ENCODE measurements around the gene PNPLA3. TPM values are rescaled to one million over a fixed set of nuclear protein-coding genes. Genes with fewer than 3 reads are reported as not detected.

Gene PNPLA3
- total and polyA plus RNA-seq, 2 donors, result 0.05 to 0.09 TPM

GRCh38 chr22:43951966-43952365, 28.4 kb downstream of the PNPLA3 start:
- WGBS, result 78% methylated on average over 7 of the region's 7 CpGs
- no peak overlapping the region for H3K27ac ChIP-seq (ENCODE audit: low read depth in 1 of 2, low read length in 1 of 2)

GRCh38 chr22:43953988-43954785, 30.6 kb downstream of the PNPLA3 start:
- Histone ChIP-seq H3K27me3 (ENCODE audit: control insufficient read depth in 2 of 2, insufficient read depth in 1 of 2, low read length in 1 of 2) (peaks cover 3 to 10% of the 10 kb centered on the region in 2 donors), H3K36me3 (ENCODE audit: control insufficient read depth in 2 of 2, insufficient read depth in 2 of 2, low read length in 1 of 2) (no peaks in the 10 kb centered on the region), H3K9me3 (ENCODE audit: control insufficient read depth in 2 of 2, insufficient read depth in 1 of 2, low read length in 1 of 2) (no peaks in the 10 kb centered on the region), H3K4me1 (ENCODE audit: control insufficient read depth in 2 of 2, insufficient read depth in 2 of 2, low read length in 2 of 2) (peaks cover 14 to 20% of the 10 kb centered on the region in 2 donors), H3K27ac (ENCODE audit: low read depth in 1 of 2, low read length in 1 of 2) (no peak overlapping the region), H3K4me3 (ENCODE audit: low read length in 2 of 2) (peak overlapping the region; percentile 75 to 93)
- no peak for DNase-seq (ENCODE audit: low read depth in 6 of 9, low spot score in 9 of 9)
- 44% methylated on average over 7 of the region's 7 CpGs for WGBS

More at GRCh38 chr22:43951966-43952365, 28.4 kb downstream of the PNPLA3 start:
- H3K27me3 ChIP-seq (ENCODE audit: control insufficient read depth in 2 of 2, insufficient read depth in 1 of 2, low read length in 1 of 2), result peaks cover 3 to 10% of the 10 kb centered on the region in 2 donors
- H3K36me3 ChIP-seq (ENCODE audit: control insufficient read depth in 2 of 2, insufficient read depth in 2 of 2, low read length in 1 of 2), result no peaks in the 10 kb centered on the region
- DNase-seq (ENCODE audit: low read depth in 6 of 9, low spot score in 9 of 9), result no peak
- H3K4me3 ChIP-seq (ENCODE audit: low read length in 2 of 2), result no peak overlapping the region
- H3K4me1 ChIP-seq (ENCODE audit: control insufficient read depth in 2 of 2, insufficient read depth in 2 of 2, low read length in 2 of 2), result peaks cover 14 to 20% of the 10 kb centered on the region in 2 donors
- H3K9me3 ChIP-seq (ENCODE audit: control insufficient read depth in 2 of 2, insufficient read depth in 1 of 2, low read length in 1 of 2), result no peaks in the 10 kb centered on the region

GRCh38 chr22:43955040-43955882, 31.7 kb downstream of the PNPLA3 start, which contains the start of gene SAMM50:
SAMM50 (plus strand) TSS chr22:43955442; CDS start chr22:43955578, 136 bp downstream.
- Histone ChIP-seq H3K9me3 (ENCODE audit: control insufficient read depth in 2 of 2, insufficient read depth in 1 of 2, low read length in 1 of 2) (no peaks in the 10 kb centered on the region), H3K27me3 (ENCODE audit: control insufficient read depth in 2 of 2, insufficient read depth in 1 of 2, low read length in 1 of 2) (peaks cover 3 to 10% of the 10 kb centered on the region in 2 donors), H3K4me1 (ENCODE audit: control insufficient read depth in 2 of 2, insufficient read depth in 2 of 2, low read length in 2 of 2) (peaks cover 14 to 20% of the 10 kb centered on the region in 2 donors), H3K4me3 (ENCODE audit: low read length in 2 of 2) (peak within 1 kb of the TSS; percentile 75 to 93), H3K27ac (ENCODE audit: low read depth in 1 of 2, low read length in 1 of 2) (peak within 1 kb of the TSS; percentile 47 to 81), H3K36me3 (ENCODE audit: control insufficient read depth in 2 of 2, insufficient read depth in 2 of 2, low read length in 1 of 2) (no peaks in the 10 kb centered on the region)
- under 1% methylated on average over 74 of the region's 74 CpGs for WGBS
- peak; percentile 76 to 95 (median 89) for DNase-seq (ENCODE audit: low read depth in 6 of 9, low spot score in 9 of 9)

- WGBS, result 44% methylated on average over 17 of the region's 17 CpGs
- no peaks in the 10 kb centered on the region for H3K36me3 ChIP-seq (ENCODE audit: control insufficient read depth in 2 of 2, insufficient read depth in 2 of 2, low read length in 1 of 2)
- H3K27me3 ChIP-seq (ENCODE audit: control insufficient read depth in 2 of 2, insufficient read depth in 1 of 2, low read length in 1 of 2), result peaks cover 3 to 10% of the 10 kb centered on the region in 2 donors
- peak overlapping the region; percentile 75 to 93 for H3K4me3 ChIP-seq (ENCODE audit: low read length in 2 of 2)
- DNase-seq (ENCODE audit: low read depth in 6 of 9, low spot score in 9 of 9), result peak in 6 of 9 donors; percentile 9 to 50 (median 15)
- H3K27ac ChIP-seq (ENCODE audit: low read depth in 1 of 2, low read length in 1 of 2), result peak overlapping the region; percentile 47 to 69
- H3K9me3 ChIP-seq (ENCODE audit: control insufficient read depth in 2 of 2, insufficient read depth in 1 of 2, low read length in 1 of 2), result no peaks in the 10 kb centered on the region
- H3K4me1 ChIP-seq (ENCODE audit: control insufficient read depth in 2 of 2, insufficient read depth in 2 of 2, low read length in 2 of 2), result peaks cover 14 to 20% of the 10 kb centered on the region in 2 donors
Measured at GRCh38 chr22:43955883-43956782, 32.5 kb downstream of the PNPLA3 start.

- Histone ChIP-seq H3K36me3 (ENCODE audit: control insufficient read depth in 2 of 2, insufficient read depth in 2 of 2, low read length in 1 of 2) (no peaks in the 10 kb centered on the region), H3K4me3 (ENCODE audit: low read length in 2 of 2) (no peak overlapping the region), H3K27ac (ENCODE audit: low read depth in 1 of 2, low read length in 1 of 2) (no peak overlapping the region), H3K4me1 (ENCODE audit: control insufficient read depth in 2 of 2, insufficient read depth in 2 of 2, low read length in 2 of 2) (peaks cover 14 to 20% of the 10 kb centered on the region in 2 donors), H3K27me3 (ENCODE audit: control insufficient read depth in 2 of 2, insufficient read depth in 1 of 2, low read length in 1 of 2) (peaks cover 3 to 4% of the 10 kb centered on the region in 2 donors), H3K9me3 (ENCODE audit: control insufficient read depth in 2 of 2, insufficient read depth in 1 of 2, low read length in 1 of 2) (no peaks in the 10 kb centered on the region)
- DNase-seq (ENCODE audit: low read depth in 6 of 9, low spot score in 9 of 9), result no peak
- 93% methylated on average over 9 of the region's 9 CpGs for WGBS
Measured at GRCh38 chr22:43956805-43957463, 33.3 kb downstream of the PNPLA3 start.

GRCh38 chr22:43957871-43958270, 34.3 kb downstream of the PNPLA3 start:
- peaks cover 14 to 20% of the 10 kb centered on the region in 2 donors for H3K4me1 ChIP-seq (ENCODE audit: control insufficient read depth in 2 of 2, insufficient read depth in 2 of 2, low read length in 2 of 2)
- H3K27me3 ChIP-seq (ENCODE audit: control insufficient read depth in 2 of 2, insufficient read depth in 1 of 2, low read length in 1 of 2), result peaks cover 0 to 3% of the 10 kb centered on the region in 2 donors
- no peaks in the 10 kb centered on the region for H3K36me3 ChIP-seq (ENCODE audit: control insufficient read depth in 2 of 2, insufficient read depth in 2 of 2, low read length in 1 of 2)
- H3K9me3 ChIP-seq (ENCODE audit: control insufficient read depth in 2 of 2, insufficient read depth in 1 of 2, low read length in 1 of 2), result no peaks in the 10 kb centered on the region
- DNase-seq (ENCODE audit: low read depth in 6 of 9, low spot score in 9 of 9), result no peak
- 97% methylated on average over 11 of the region's 11 CpGs for WGBS
- H3K27ac ChIP-seq (ENCODE audit: low read depth in 1 of 2, low read length in 1 of 2), result no peak overlapping the region
- H3K4me3 ChIP-seq (ENCODE audit: low read length in 2 of 2), result no peak overlapping the region

- no peak for DNase-seq (ENCODE audit: low read depth in 6 of 9, low spot score in 9 of 9)
- no peaks in the 10 kb centered on the region for H3K4me1 ChIP-seq (ENCODE audit: control insufficient read depth in 2 of 2, insufficient read depth in 2 of 2, low read length in 2 of 2)
- peaks cover 48 to 54% of the 10 kb centered on the region in 2 donors for H3K36me3 ChIP-seq (ENCODE audit: control insufficient read depth in 2 of 2, insufficient read depth in 2 of 2, low read length in 1 of 2)
- H3K27ac ChIP-seq (ENCODE audit: low read depth in 1 of 2, low read length in 1 of 2), result no peak overlapping the region
- H3K4me3 ChIP-seq (ENCODE audit: low read length in 2 of 2), result no peak overlapping the region
- H3K9me3 ChIP-seq (ENCODE audit: control insufficient read depth in 2 of 2, insufficient read depth in 1 of 2, low read length in 1 of 2), result no peaks in the 10 kb centered on the region
- 96% methylated on average over 10 of the region's 10 CpGs for WGBS
- no peaks in the 10 kb centered on the region for H3K27me3 ChIP-seq (ENCODE audit: control insufficient read depth in 2 of 2, insufficient read depth in 1 of 2, low read length in 1 of 2)
Measured at GRCh38 chr22:43964314-43964857, 40.8 kb downstream of the PNPLA3 start.

- DNase-seq (ENCODE audit: low read depth in 6 of 9, low spot score in 9 of 9), result no peak
- no peak overlapping the region for H3K27ac ChIP-seq (ENCODE audit: low read depth in 1 of 2, low read length in 1 of 2)
- H3K4me1 ChIP-seq (ENCODE audit: control insufficient read depth in 2 of 2, insufficient read depth in 2 of 2, low read length in 2 of 2), result no peaks in the 10 kb centered on the region
- WGBS, result 97% methylated on average over 7 of the region's 7 CpGs
- no peaks in the 10 kb centered on the region for H3K9me3 ChIP-seq (ENCODE audit: control insufficient read depth in 2 of 2, insufficient read depth in 1 of 2, low read length in 1 of 2)
- no peak overlapping the region for H3K4me3 ChIP-seq (ENCODE audit: low read length in 2 of 2)
- peaks cover 64 to 70% of the 10 kb centered on the region in 2 donors for H3K36me3 ChIP-seq (ENCODE audit: control insufficient read depth in 2 of 2, insufficient read depth in 2 of 2, low read length in 1 of 2)
- no peaks in the 10 kb centered on the region for H3K27me3 ChIP-seq (ENCODE audit: control insufficient read depth in 2 of 2, insufficient read depth in 1 of 2, low read length in 1 of 2)
Measured at GRCh38 chr22:43967069-43967468, 43.5 kb downstream of the PNPLA3 start.
